HCT116 (cell line): Measurements from ENCODE around the gene RUNX2. TPM values are rescaled to one million over a fixed set of nuclear protein-coding genes. Genes with fewer than 3 reads are reported as not detected.

Source experiments
- ATAC-seq: fragments of 200-7000 bp; cut with Tn5 transposase; 2 replicates; pipeline ENCODE4 v1.9.1; 2020; ENCODE audit warnings: mild to moderate bottlenecking, moderate library complexity
- BruUV-seq: library from RNA; stranded (reverse); fragments of 400-500 nt; replicated peaks from 2 replicates; lab custom pipeline; 2021; lab: Mats Ljungman, UMichigan
- CTCF ChIA-PET: fragments of 300-600 bp; sonication (Branson Sonifier 250); formaldehyde crosslinking; loops from one replicate; lab custom pipeline; 2021; ENCODE audit warnings: antibody characterized with exemption; lab: Charles Lee
- POLR2A ChIA-PET: fragments of 300-600, 350-600 bp; sonication (Branson Sonifier 250); formaldehyde crosslinking; loops from one replicate; lab custom pipeline; 2021; ENCODE audit warnings: antibody characterized with exemption; lab: Charles Lee
- RAD21 ChIA-PET, 2 experiments: fragments of 300-600 bp; sonication (Branson Sonifier 250); formaldehyde crosslinking; loops; one replicate each; lab custom pipeline; 2023; ENCODE audit warnings: low total read pairs in 2 of 2; ENCODE audit not compliant: uncharacterized antibody in 2 of 2, unreplicated experiment in 2 of 2, low non-redundant PET in 1 of 2; lab: Charles Lee
- DNase-seq: peaks from one replicate; pipeline ENCODE4 v3.0.0-alpha.2; 2010; ENCODE audit warnings: low read depth, low spot score
- H2AFZ ChIP-seq: fragments of 200-600 bp; shearing (Covaris generic), sonication (generic); 2 replicates; pipeline ENCODE4 v1.6.1; 2017; ENCODE audit warnings: low read depth, mixed run types, mixed read lengths, antibody characterized with exemption, low read length; ENCODE audit not compliant: poor library complexity, severe bottlenecking
- H3K27ac ChIP-seq: 2 replicates; pipeline ENCODE4 v1.5.1; 2012; ENCODE audit warnings: low read depth, low read length
- H3K27me3 ChIP-seq: fragments of 200-600 bp; sonication (generic); 2 replicates; pipeline ENCODE4 v1.6.1; 2016; ENCODE audit warnings: mixed run types, low read length, mixed read lengths; ENCODE audit not compliant: insufficient read depth
- H3K36me3 ChIP-seq, 2 experiments: fragments of 200-500 bp in 1 of 2; fragments of 200-600 bp in 1 of 2; sonication (Bioruptor generic) in 1 of 2; sonication (generic) in 1 of 2; 2 replicates each; pipeline versions ENCODE4 v1.5.1 to v1.6.1; 2014 to 2016; ENCODE audit warnings: low read length in 2 of 2, inconsistent platforms in 1 of 2, mixed read lengths in 1 of 2, mixed run types in 1 of 2; ENCODE audit not compliant: insufficient read depth in 2 of 2, control insufficient read depth in 1 of 2
- H3K4me1 ChIP-seq, 2 experiments: fragments of 200-600 bp in 1 of 2; sonication (generic) in 1 of 2; 2 replicates each; pipeline versions ENCODE4 v1.5.1 to v1.6.1; 2012 to 2017; ENCODE audit warnings: low read length in 2 of 2, inconsistent platforms in 1 of 2, mild to moderate bottlenecking in 1 of 2, mixed read lengths in 1 of 2, mixed run types in 1 of 2, moderate library complexity in 1 of 2; ENCODE audit not compliant: insufficient read depth in 2 of 2, control insufficient read depth in 1 of 2
- H3K4me2 ChIP-seq: fragments of 200-600 bp; sonication (generic); 2 replicates; pipeline ENCODE4 v1.6.1; 2017; ENCODE audit warnings: mixed run types, low read length, mixed read lengths
- H3K4me3 ChIP-seq, 2 experiments: fragments of 200-600 bp in 1 of 2; sonication (generic) in 1 of 2; replicated peaks in 1 of 2; 2 replicates each; pipeline ENCODE4 v1.5.1; 2011 to 2016; ENCODE audit warnings: low read length in 2 of 2, control low read depth in 1 of 2, low read depth in 1 of 2, mild to moderate bottlenecking in 1 of 2, mixed read lengths in 1 of 2, mixed run types in 1 of 2
- H3K79me2 ChIP-seq: fragments of 200-600 bp; sonication (generic); 2 replicates; pipeline ENCODE4 v1.6.1; 2017; ENCODE audit warnings: mild to moderate bottlenecking, mixed run types, low read length, moderate library complexity, mixed read lengths; ENCODE audit not compliant: insufficient read depth
- H3K9ac ChIP-seq: fragments of 200-600 bp; sonication (generic); 2 replicates; pipeline ENCODE4 v1.6.1; 2016; ENCODE audit warnings: low read length, mixed read lengths
- H3K9me2 ChIP-seq: fragments of 200-600 bp; sonication (generic), shearing (Covaris generic); 2 replicates; pipeline ENCODE4 v1.6.1; 2017; ENCODE audit warnings: mixed run types, mild to moderate bottlenecking, moderate library complexity; ENCODE audit not compliant: insufficient read depth
- H3K9me3 ChIP-seq, 2 experiments: fragments of 200-500 bp in 1 of 2; fragments of 200-600 bp in 1 of 2; sonication (Bioruptor generic) in 1 of 2; sonication (generic) in 1 of 2; 2 replicates each; pipeline ENCODE4 v1.6.1; 2014 to 2017; ENCODE audit warnings: low read length in 2 of 2, mixed read lengths in 2 of 2, inconsistent platforms in 1 of 2, low read depth in 1 of 2, mild to moderate bottlenecking in 1 of 2, mixed run types in 1 of 2, moderate library complexity in 1 of 2; ENCODE audit not compliant: control insufficient read depth in 1 of 2, insufficient read depth in 1 of 2
- H4K20me1 ChIP-seq: fragments of 200-600 bp; sonication (generic), shearing (Covaris generic); 2 replicates; pipeline ENCODE4 v1.6.1; 2017; ENCODE audit warnings: mixed run types, mild to moderate bottlenecking, moderate library complexity; ENCODE audit not compliant: insufficient read depth
- CEBPB ChIP-seq: IDR thresholded peaks from 2 replicates; pipeline ENCODE4 v1.6.1; 2012; ENCODE audit warnings: low read depth
- EGR1 ChIP-seq: IDR thresholded peaks from 2 replicates; pipeline ENCODE4 v1.6.1; 2012; ENCODE audit warnings: low read depth
- ELF1 ChIP-seq: IDR thresholded peaks from 2 replicates; pipeline ENCODE4 v1.6.1; 2012; ENCODE audit warnings: low read depth, borderline replicate concordance
- EZH2phosphoT487 ChIP-seq: fragments of 200-600 bp; IDR thresholded peaks from 2 replicates; pipeline ENCODE4 v1.6.1; 2018; ENCODE audit warnings: antibody characterized with exemption, borderline replicate concordance
- FOSL1 ChIP-seq: IDR thresholded peaks from 2 replicates; pipeline ENCODE4 v1.6.1; 2012; ENCODE audit warnings: low read depth
- JUND ChIP-seq: IDR thresholded peaks from 2 replicates; pipeline ENCODE4 v1.6.1; 2012
- POLR2A ChIP-seq: IDR thresholded peaks from 2 replicates; pipeline ENCODE4 v1.7.0; 2011; ENCODE audit warnings: borderline replicate concordance; ENCODE audit not compliant: insufficient read depth, insufficient read length; ENCODE audit errors: extremely low read depth
- POLR2AphosphoS5 ChIP-seq: IDR thresholded peaks from 2 replicates; pipeline ENCODE4 v1.6.1; 2011; ENCODE audit warnings: mild to moderate bottlenecking, low read depth, low read length, moderate library complexity
- RAD21 ChIP-seq: IDR thresholded peaks from 2 replicates; pipeline ENCODE4 v1.6.1; 2012; ENCODE audit warnings: low read depth, mild to moderate bottlenecking
- SIN3A ChIP-seq: IDR thresholded peaks from 2 replicates; pipeline ENCODE4 v1.6.1; 2012; ENCODE audit warnings: low read depth
- SP1 ChIP-seq: IDR thresholded peaks from 2 replicates; pipeline ENCODE4 v1.6.1; 2012; ENCODE audit warnings: low read depth
- YY1 ChIP-seq: IDR thresholded peaks from 2 replicates; pipeline ENCODE4 v1.6.1; 2011; ENCODE audit warnings: low read length, low read depth, moderate library complexity, mild to moderate bottlenecking; ENCODE audit not compliant: insufficient replicate concordance; ENCODE audit errors: extremely low read depth
- ZFX ChIP-seq: fragments of 450-650 bp; IDR thresholded peaks from 2 replicates; pipeline ENCODE4 v1.6.1; 2017
- intact Hi-C: fragments of 100-400 bp; cut with micrococcal nuclease; formaldehyde crosslinking; loops from 2 replicates; pipeline ENCODE4 v1.10.0; 2022
- total RNA-seq: library from RNA; stranded (reverse); gene quantifications from one replicate; pipeline ENCODE4 v1.2.1, GENCODE V29; 2021; ENCODE audit not compliant: unreplicated experiment
- TF ChIP-seq, protein P1 (sequence below), 3 experiments: fragments of 200-600 bp in 1 of 3; sonication (generic) in 1 of 3; IDR thresholded peaks in 2 of 3; conservative IDR thresholded peaks in 1 of 3; 2 replicates each; pipeline ENCODE4 v1.5.1; 2012 to 2017; ENCODE audit warnings: low read depth in 2 of 3, low read length in 2 of 3, antibody characterized with exemption in 1 of 3, borderline replicate concordance in 1 of 3, control low read depth in 1 of 3, mild to moderate bottlenecking in 1 of 3, mixed read lengths in 1 of 3, mixed run types in 1 of 3, moderate library complexity in 1 of 3; ENCODE audit not compliant: insufficient read depth in 1 of 3
- TF ChIP-seq, protein P2 (sequence below): IDR thresholded peaks from 2 replicates; pipeline ENCODE4 v1.6.1; 2012
- TF ChIP-seq, protein P3 (sequence below): IDR thresholded peaks from 2 replicates; pipeline ENCODE4 v1.6.1; 2012; ENCODE audit warnings: low read depth

RUNX2 gene
- total RNA-seq, 1 experiment from 2014 or later, result 1.1 TPM

DNA sequence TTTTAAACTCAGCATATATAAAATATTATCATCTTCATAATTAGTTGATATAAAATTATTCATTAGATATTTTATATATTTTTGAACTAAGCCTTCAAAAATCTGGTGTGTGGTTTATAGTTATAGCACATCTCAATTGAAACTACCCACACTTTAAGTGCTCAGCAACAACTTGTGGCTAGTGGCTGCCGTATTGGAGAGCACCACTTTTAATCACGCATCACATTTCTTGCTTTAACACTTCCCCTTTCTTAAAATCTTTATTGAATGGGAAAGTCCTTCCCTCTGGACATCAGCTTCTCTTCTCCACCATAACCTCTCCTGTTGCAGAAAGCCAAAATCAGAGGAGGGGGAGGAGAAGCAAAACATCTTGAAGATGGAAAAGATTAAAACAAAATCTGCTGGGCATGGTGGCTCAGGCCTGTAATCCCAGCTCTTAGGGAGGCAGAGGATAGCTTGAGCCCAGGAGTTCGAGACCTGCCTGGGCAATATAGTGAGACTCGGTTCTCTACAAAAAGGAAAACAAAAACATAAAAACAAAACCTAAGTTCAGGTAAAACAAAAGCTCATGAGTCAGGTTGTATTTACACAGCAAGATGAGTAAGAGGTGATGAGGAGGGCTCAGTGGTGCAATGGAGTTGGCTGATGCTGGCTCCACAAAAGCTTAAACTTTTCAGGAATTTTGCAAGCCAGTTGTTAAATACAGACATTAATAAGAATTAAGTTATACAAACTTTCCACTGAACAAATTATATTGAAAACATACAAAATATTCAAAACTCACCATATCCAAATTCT is 286.6 kb downstream of the RUNX2 start:
- peaks cover 0 to 7% of the 10 kb centered on the region in 2 experiments; a peak in 2 of 4 replicates for H3K4me1 ChIP-seq
- H4K20me1 ChIP-seq, result no peaks in the 10 kb centered on the region
- no peak overlapping the region; the same call in 1 of the 2 replicates for H3K4me2 ChIP-seq
- ChIA-PET RAD21 (no interaction called here), POLR2A (no interaction called here), CTCF (no interaction called here)
- intact Hi-C loops, result no loop called here
- ATAC-seq, result no peak
- H3K9ac ChIP-seq, result no peak overlapping the region
- no peaks in the 10 kb centered on the region for H3K9me2 ChIP-seq
- H3K27me3 ChIP-seq, result no peaks in the 10 kb centered on the region
- TF ChIP-seq ZFX (no peak), CEBPB (no peak), SP1 (no peak), JUND (no peak), EZH2phosphoT487 (no peak), ELF1 (no peak), RAD21 (no peak), FOSL1 (no peak), EGR1 (no peak), SIN3A (no peak), POLR2A (no peak), POLR2AphosphoS5 (no peak), YY1 (no peak)
- TF ChIP-seq, protein P1, sequence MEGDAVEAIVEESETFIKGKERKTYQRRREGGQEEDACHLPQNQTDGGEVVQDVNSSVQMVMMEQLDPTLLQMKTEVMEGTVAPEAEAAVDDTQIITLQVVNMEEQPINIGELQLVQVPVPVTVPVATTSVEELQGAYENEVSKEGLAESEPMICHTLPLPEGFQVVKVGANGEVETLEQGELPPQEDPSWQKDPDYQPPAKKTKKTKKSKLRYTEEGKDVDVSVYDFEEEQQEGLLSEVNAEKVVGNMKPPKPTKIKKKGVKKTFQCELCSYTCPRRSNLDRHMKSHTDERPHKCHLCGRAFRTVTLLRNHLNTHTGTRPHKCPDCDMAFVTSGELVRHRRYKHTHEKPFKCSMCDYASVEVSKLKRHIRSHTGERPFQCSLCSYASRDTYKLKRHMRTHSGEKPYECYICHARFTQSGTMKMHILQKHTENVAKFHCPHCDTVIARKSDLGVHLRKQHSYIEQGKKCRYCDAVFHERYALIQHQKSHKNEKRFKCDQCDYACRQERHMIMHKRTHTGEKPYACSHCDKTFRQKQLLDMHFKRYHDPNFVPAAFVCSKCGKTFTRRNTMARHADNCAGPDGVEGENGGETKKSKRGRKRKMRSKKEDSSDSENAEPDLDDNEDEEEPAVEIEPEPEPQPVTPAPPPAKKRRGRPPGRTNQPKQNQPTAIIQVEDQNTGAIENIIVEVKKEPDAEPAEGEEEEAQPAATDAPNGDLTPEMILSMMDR (IDR thresholded peaks at IDR 0.05 in 2 of 3, conservative IDR thresholded peaks at IDR 0.05 in 1 of 3; ENCODE audit: borderline replicate concordance in 1 of 3, insufficient read depth in 1 of 3, low read depth in 2 of 3, low read length in 2 of 3), result no peak
- TF ChIP-seq, protein P2, sequence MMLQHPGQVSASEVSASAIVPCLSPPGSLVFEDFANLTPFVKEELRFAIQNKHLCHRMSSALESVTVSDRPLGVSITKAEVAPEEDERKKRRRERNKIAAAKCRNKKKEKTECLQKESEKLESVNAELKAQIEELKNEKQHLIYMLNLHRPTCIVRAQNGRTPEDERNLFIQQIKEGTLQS, result no peak
- TF ChIP-seq, protein P3, sequence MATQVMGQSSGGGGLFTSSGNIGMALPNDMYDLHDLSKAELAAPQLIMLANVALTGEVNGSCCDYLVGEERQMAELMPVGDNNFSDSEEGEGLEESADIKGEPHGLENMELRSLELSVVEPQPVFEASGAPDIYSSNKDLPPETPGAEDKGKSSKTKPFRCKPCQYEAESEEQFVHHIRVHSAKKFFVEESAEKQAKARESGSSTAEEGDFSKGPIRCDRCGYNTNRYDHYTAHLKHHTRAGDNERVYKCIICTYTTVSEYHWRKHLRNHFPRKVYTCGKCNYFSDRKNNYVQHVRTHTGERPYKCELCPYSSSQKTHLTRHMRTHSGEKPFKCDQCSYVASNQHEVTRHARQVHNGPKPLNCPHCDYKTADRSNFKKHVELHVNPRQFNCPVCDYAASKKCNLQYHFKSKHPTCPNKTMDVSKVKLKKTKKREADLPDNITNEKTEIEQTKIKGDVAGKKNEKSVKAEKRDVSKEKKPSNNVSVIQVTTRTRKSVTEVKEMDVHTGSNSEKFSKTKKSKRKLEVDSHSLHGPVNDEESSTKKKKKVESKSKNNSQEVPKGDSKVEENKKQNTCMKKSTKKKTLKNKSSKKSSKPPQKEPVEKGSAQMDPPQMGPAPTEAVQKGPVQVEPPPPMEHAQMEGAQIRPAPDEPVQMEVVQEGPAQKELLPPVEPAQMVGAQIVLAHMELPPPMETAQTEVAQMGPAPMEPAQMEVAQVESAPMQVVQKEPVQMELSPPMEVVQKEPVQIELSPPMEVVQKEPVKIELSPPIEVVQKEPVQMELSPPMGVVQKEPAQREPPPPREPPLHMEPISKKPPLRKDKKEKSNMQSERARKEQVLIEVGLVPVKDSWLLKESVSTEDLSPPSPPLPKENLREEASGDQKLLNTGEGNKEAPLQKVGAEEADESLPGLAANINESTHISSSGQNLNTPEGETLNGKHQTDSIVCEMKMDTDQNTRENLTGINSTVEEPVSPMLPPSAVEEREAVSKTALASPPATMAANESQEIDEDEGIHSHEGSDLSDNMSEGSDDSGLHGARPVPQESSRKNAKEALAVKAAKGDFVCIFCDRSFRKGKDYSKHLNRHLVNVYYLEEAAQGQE, result no peak
- no peak overlapping the region for H3K27ac ChIP-seq
- H2AFZ ChIP-seq, result no peak overlapping the region
- H3K36me3 ChIP-seq, result no peaks in the 10 kb centered on the region
- no peak overlapping the region for H3K4me3 ChIP-seq
- no peaks in the 10 kb centered on the region for H3K9me3 ChIP-seq
- no peak for DNase-seq
- no TSS peak for BruUV-seq
- no peaks in the 10 kb centered on the region for H3K79me2 ChIP-seq
